HTR-8/SVneo (cell line): ENCODE results near the gene ALK.
A peak's percentile ranks its signal among the peaks of the same experiment; 100 is the strongest.

ENCODE experiments used
- DNase-seq: peaks from one replicate; pipeline ENCODE4 v3.0.0; 2011; ENCODE audit warnings: low spot score, mixed read lengths; ENCODE audit not compliant: insufficient read length
- FAIRE-seq: peaks from 2 replicates; lab custom pipeline; 2011; peaks lifted over from hg19 to GRCh38; lab: Jason Lieb, UNC

Gene ALK

DNA sequence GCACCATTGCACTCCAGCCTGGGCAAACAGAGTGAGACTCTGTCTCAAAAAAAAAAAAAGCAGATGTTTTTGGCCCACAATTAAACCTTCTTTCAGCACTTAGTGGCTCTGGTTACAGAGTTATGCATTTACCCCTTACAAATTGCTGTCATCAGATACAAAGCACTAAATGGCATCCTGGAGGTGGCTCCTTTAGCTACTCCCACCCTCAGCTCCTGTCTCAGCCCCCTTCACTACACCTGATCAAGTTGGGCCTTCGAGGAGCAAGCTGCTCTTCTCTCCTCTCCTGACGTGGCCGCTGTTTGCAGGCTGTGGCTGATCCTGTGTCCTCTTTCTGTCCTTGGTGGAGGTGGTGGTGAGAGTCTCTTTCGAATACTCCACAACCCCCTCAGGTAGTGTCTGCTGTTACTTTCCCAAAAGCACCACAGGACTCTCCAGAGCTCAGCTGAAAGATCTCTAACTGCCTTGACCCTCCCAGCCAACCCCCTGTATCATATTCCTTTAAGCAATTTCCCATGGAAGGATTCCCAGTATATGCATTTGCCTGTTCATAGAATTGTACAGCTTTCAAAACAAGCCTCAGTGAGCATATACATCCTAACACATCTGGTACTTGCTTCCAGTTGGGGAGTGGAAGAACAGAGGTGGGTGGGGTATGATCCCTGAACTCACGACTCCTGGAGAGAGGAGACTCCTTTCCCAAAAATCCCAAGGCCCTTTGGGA lies 520.3 kb downstream of the ALK start:
- no peak for FAIRE-seq
- no peak for DNase-seq

DNA sequence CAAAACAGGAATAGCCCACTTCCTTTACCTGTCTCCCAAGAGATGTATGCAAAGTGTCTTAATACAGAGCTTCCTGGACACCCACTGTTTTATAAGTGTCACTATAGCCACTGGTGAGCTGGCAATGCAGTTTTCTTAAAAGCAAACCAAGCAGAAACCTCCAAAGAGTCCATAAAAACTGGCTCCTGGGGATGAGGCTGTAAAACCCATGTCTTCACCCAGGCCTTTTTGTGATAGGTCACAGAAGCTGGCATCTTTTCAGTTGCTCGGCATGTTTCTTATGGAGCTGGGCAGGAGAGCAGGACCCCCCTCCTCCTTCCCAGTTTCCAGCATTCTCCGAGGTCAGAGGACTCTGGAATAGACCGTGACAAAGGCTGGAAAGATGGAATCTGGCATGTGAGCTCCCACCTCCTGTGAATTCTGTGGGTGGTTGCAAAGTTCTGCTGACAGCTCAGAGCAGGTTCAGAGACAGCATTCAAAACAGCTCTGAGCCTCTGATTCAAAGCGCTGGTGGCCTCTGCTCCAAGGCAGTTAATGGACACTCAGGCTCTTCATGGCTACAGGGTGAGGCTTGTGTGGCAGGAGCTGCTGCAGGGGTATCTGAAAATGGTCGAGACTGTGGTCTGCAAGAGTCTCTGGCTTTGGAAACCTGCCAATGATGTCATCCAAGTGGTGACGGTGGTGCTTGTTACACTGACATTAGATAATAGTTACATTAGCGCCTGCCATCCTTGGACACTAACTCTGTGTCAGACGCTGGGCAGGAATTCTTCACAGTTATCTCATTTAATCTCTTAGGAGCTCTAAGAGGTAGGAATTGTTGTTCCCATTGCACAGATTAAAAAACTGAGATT lies 522.8 kb downstream of the ALK start:
- FAIRE-seq (no peak), DNase-seq (no peak)

DNA sequence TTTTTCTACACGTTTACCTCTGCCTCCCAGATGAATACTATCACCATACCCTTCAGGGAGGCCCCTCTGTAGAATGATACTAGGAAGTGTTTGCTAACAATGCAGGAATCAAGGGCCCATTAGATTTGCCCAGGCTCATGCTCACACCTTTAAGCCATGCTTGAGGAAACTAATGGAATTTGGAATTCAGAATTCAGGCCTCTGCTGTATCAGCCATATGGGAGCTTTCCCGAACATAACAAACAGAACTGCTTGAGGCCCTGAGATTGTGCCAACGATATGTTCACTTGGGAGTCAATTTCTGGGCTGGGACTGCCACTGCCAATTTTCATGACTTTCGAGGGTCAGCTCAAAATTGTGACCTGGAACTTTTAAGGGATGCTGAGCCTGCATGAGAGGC lies 523.7 kb downstream of the ALK start:
- FAIRE-seq (no peak), DNase-seq (no peak)

DNA sequence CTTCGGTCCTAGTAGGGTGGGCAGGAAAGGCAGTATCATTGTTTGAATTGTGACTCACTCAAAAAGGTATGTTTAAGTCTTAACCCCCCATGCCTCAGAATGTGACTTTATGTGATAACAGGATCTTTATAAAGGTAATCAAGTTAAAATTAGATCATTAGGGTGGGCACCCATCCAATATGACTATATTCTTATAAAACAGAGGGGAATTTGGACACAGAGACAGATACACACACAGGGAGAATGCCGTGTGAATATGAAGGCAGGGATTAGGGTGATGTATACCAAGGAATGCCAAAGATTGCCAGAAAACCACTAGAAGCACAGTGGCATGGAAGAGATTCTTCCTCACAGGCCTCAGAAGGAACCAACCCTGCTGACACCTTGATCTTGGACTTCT lies 524.3 kb downstream of the ALK start:
- no peak for FAIRE-seq

DNA sequence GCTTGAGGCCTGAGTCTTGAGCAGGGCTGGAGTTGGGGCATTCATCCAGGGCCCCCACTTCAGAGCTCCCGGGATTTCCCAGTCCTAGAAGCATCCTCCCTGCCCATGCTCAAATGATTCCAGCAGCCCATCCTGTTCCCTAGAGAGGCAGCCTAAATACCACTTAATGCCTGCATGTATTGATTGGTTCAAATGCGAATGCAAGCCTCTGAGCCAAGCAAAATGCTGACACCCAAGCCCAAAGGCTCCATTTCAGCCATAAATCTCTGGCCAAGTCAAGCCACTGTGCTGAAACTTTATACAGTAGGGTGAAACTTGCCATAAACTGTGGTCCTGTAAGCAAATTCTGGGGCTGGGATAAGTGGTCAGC lies 526.4 kb downstream of the ALK start:
- FAIRE-seq (no peak), DNase-seq (no peak)

More for the DNA sequence above, 524.3 kb downstream of the ALK start:
- no peak for DNase-seq

DNA sequence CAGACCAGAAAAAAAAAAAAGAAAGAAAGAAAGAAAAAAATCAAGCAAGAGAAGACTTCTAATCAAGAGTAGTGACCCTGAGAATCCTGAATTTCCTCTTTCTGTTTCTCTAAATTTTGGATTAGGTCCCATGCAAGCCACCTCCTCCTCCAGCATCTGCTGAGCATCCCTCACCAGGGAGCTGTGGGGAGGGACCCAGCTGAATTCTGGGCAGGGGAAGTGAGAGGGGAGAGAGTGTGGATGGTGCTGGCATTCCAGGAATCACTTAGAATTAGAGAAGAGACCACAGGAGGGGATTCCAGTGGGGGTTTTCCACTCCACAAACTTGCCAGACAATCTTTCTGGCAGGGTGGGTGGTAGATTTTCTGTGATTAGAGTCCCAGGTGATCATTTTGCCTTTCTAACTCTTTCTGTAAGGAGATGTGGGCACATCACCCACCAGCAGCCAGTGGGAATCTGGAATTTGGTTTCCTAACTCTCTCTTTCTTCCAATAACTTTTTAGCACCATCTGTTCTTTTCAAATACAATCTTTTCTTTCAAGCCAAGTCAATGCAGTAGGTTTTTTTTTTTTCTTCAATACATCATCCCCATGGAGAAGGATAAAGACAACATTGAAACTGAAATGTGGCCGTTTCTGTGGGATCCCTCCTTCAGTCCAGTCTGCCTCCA lies 526.9 kb downstream of the ALK start:
- FAIRE-seq (no peak), DNase-seq (no peak)

DNA sequence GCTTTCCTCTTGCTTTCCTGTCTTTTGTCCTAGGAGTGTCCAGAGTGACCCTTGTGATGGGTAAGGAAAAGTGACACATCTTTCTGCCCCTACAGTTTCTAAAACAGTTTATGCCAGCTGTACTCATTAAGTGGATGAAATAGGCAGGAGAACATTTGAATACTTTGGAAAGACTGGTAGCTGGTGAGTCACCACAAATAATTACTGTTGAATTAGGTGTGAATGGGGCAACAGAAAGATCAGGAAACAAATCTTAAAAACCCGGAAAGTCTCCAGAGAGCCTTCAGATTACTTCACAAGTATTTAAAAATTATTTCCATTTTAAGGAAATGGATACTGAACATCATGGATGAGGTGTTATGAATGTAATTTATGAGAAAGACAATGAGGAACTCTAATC lies 527.7 kb downstream of the ALK start:
- no peak for DNase-seq
- FAIRE-seq: no peak

DNA sequence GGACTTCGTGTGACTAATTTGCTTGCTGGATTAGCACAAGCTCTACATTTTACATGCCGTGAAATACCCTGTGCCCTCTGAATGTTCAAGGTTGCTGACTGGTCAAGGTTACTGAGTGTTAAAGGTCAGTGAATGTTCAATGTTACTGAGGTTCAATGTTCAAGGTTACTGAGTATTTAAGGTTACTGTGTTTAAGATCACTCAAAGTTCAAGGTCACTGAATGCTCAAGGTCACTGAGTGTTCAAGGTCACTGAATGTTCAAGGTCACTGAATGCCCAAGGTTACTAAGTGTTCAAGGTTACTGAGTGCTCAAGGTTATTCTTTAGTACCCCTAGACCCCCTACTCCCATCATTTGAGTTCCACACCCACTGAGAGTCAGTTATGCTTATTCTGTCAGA lies 528.6 kb downstream of the ALK start:
- FAIRE-seq: peak; percentile 51
- DNase-seq: no peak

DNA sequence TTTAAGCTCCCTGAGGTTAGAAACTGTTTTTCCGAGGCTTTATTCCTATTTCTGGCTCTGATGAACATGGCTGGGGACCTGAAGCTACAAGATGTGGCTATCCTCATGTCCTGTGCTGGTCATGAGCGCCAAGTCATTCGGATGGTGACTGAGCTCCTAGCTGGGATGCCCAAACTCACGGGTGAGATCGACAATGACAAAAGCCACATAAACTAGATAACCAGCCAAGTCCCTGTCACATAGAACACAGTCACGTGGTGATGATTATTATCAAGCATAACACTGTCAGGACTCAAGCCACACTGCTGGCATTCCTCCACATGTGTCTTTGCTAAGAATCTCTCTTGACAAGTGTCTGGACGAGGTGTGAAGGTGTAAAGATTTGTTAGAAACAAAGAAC lies 531.2 kb downstream of the ALK start:
- DNase-seq (no peak), FAIRE-seq (no peak)

DNA sequence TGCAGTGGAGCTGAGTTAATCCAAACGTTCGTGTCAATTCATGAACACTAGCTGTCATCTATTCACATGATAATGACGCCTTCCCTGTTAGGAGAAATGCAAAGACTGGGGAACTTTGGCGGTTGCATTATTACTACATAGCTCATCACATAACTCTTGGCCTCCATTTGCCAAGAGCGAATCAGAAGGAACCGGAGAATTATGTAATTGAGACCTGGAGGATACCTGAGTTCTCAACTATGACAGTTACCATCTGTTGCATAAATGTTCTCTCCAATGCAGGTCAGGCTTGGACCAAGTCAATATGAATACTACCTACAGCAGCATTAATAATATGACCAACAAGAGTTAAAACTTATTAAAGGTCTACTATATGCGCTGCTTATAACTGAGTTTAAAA lies 531.7 kb downstream of the ALK start:
- no peak for FAIRE-seq
- DNase-seq: no peak

DNA sequence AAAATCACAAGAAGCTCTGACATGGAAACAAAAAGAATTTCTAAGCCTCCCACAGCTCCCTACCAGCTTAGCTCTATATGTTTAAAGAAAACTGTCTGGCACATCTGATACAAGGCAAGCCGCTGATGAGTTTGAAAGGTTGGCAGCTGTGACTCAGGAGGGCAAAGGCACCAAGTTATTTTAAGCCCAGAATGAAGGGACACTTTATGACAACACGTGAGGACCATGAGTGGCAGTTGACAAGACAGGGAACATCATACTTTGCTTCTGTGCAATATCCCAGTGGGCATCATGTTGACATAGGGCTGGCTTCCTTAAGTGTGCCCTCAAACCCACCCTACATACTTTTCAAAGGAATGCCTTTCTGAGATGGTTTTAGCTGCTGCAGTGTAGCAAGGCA lies 533.3 kb downstream of the ALK start:
- DNase-seq (no peak), FAIRE-seq (no peak)

DNA sequence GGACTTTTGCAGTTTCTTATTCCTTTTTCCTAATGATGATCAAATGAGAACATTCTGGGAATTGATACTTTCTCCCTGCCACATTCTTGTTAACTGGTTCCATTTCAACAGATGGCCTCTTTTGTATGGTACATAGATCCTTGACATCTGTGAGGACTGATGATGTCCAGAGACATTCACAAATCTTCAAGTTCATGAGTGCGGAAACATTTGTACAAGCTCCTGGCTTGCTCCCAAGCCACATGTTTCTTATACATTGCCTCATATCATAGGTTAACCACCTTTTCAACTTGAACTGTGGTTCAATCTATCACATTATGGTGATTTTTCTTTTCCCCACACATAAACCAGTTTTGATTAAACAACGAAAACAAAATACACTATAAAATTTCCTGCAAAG lies 538.9 kb downstream of the ALK start:
- FAIRE-seq: no peak
- no peak for DNase-seq

DNA sequence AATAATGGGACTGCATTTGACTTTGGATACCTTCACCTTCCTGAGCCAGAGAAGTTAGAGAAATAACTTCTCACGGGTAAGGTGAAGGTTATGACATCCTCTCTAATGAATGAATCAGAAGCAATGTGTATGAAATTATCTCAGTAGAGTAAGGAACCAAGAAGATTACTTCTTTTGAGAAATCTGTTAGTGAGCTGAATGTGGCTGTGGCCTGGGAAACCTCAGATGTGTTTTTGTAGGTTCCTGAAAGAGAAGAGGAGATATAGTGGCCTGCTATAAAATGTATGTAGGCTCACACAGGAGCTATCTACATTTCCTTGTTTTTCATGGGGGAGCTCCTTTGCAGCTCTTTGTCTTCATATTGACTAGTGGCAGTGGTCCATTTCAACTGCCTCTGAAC lies 543.6 kb downstream of the ALK start:
- FAIRE-seq: no peak
- no peak for DNase-seq

DNA sequence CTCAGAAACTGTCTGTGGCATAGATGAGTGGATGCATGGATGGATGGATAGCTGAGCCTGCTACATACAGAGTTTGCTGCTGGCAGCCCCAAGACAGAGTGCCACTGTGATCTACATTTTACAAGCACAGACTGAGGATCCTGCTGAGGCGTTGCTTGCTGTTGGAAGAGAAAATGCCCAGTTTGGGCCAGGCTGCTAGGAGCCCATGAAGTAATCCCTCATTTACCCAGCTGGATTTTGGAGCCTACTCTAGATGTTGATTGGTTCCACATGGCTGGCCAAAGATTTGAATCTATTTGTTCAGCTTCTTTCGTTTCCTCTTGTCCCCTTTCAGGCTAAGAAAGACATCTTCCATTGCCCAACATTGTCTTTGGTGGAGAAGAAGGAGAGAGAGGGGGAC lies 544.8 kb downstream of the ALK start:
- no peak for FAIRE-seq
- no peak for DNase-seq

DNA sequence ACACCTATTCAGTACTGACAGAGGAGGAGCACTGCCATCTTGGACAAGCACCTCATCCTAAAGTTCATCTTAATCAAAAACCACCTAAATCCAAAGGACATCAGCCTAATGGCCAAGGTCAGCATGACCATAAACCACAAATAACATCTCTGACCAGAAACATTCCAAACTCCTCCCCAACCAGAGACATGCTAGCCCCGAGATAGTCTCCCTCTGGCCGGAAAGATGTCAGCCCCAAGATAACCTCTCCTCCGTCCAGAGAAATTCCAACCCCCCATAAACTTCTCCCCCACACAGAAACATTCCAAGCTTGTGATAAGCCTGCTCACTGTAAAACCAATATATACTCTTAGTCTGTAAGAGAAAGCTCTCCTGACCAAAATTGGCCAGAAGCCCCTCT lies 545.5 kb downstream of the ALK start:
- FAIRE-seq (peak; percentile 63), DNase-seq (no peak)

DNA sequence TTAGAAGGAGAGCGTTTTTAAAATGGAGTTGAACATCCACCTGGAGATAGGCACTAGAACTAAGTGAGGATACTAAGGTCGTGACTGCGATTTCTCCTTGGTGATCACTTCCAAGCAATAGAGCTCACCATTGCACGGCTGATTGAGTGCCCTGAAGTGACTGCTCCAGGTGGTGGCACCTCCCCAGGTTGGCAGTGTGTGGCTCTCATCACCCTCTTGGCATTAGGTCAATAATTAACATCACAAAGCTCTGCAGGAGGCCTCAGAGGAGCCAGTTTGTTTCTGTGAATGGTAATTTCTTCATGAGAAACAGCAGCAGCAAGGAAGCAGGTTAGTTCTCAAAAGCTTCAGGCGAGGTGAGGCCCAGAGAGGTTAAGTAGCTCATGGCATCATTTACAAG lies 546.6 kb downstream of the ALK start:
- no peak for FAIRE-seq
- DNase-seq: no peak

DNA sequence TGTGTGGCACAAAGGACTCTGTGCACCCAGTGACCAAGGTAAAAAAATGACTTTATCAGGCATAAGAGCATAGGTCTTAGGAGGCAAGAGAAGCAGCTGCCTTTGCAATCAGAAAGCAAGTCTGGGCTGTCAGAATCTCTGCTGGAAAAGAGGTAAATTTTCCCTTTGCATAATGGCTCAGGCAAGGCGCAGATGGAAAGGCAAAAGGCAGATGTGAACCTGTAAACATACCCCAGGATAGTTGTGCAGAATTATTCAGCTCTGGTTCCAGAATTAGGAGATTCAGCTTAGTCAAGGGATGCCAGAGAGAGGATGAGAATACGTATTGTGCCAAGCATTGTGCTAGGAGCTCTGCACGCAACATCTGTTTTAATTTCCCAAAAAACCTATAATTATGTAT lies 547.5 kb downstream of the ALK start:
- DNase-seq: no peak
- FAIRE-seq: no peak

DNA sequence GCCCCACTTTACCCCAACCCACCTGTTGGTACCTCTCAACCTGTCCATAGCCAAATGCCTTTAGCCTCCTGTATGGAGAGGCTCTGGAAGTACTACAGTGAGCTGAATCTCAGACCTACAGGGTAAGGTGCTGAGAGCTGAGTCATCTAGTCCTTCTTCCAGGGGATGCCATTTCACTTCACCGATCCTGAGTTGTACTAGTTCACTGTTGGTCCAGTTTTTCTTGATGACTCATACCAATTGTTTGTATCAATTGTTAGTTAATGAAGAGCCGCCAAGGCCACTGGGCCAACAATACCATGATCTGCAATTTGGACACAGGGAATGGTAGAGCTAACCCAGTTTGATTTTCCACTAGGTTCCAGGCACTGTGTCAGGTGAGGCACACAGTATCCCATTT lies 549.2 kb downstream of the ALK start:
- FAIRE-seq (no peak), DNase-seq (no peak)

DNA sequence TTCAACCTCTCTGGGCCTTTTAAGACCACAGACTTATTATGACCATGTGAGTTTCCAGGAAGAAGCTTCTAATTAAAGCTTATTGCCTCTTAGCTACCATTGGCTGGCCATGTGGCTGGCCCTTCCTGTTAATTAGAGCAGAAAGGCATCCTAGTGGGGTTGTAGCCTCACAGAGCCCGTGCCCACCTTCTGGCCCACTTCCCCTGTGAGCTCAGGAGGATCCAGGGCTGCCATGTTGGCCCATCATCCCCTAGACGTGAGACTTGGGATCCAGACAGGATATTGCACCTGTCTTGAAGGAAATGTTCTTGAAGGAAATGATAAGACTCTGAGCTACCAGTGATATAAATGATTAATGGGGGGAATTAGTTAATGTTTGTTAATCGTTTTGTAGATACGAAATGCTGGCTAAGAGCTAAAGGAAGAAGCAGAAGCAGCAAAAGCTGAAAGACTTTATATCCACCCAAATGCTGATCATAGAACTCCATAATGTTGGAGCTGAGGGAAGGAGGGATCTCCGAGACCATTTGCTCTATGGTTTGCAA lies 550.7 kb downstream of the ALK start:
- DNase-seq: no peak
- FAIRE-seq: no peak

DNA sequence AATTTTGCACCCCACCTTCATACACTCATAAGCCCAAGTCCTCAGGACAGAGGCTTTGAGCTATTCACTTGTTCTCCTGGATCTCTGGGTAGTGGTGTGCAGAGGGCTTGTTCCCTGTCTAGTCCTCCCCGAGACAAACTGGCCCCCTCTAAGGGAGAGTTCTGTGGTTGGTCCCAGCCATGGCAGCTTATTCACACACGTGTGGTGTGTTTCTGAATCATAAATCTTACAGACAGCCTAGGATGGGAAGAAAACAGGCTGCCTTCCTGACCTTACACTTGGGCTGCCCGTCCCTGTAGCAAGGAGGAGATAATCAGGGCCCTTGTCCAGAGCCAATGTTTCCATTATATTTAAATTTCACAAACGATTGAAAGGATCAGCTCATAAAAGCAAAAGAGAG lies 551.2 kb downstream of the ALK start:
- DNase-seq (no peak), FAIRE-seq (no peak)

DNA sequence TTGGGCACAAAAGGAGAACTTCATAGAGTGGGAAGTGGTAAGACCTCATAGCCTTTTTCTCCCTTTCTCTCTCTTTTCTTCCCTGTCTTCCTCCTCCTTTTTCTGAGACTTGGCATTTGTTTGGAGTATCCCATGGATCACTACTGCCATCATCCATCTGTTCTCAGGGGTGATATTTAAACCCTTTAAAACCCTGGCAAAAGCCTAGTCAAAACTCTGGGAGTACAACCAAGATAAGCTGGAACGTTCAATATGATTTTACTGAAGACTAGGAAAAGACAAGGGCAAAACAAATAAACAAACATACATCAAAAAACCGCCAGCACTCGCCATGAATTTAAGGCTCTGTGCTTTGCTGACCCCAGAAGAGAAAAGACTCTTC lies 552.7 kb downstream of the ALK start:
- no peak for DNase-seq
- no peak for FAIRE-seq
